SJSA1 (cell line): ENCODE data around the gene KCNAB1. TPM values are rescaled to one million over a fixed set of nuclear protein-coding genes. Genes with fewer than 3 reads are reported as not detected.
"Not testable (repeated sequence)": the region's sequence is repeated elsewhere in the genome, so short reads cannot be mapped to it uniquely, and the experiment has no call there.

ENCODE experiments used
- DNase-seq, 2 experiments: peaks; one replicate each; pipeline ENCODE4 v3.0.0-alpha.2; 2015 to 2020; ENCODE audit warnings: low spot score in 2 of 2, low read depth in 1 of 2
- H3K27ac ChIP-seq: fragments of 250-450 bp; sonication (Bioruptor Pico); 2 replicates; pipeline ENCODE4 v1.5.1; 2020; ENCODE audit warnings: mild to moderate bottlenecking, moderate library complexity
- H3K27me3 ChIP-seq: fragments of 250-450 bp; sonication (Bioruptor Pico); replicated peaks from 2 replicates; pipeline ENCODE4 v1.5.1; 2020; ENCODE audit warnings: mild to moderate bottlenecking, moderate library complexity
- H3K36me3 ChIP-seq: fragments of 250-450 bp; sonication (Bioruptor Pico); 2 replicates; pipeline ENCODE4 v1.5.1; 2020; ENCODE audit warnings: mild to moderate bottlenecking
- H3K4me1 ChIP-seq: fragments of 250-450 bp; sonication (Bioruptor Pico); replicated peaks from 2 replicates; pipeline ENCODE4 v1.6.1; 2021; ENCODE audit warnings: mild to moderate bottlenecking
- H3K4me3 ChIP-seq: fragments of 250-450 bp; sonication (Bioruptor Pico); 2 replicates; pipeline ENCODE4 v1.5.1; 2020; ENCODE audit warnings: mild to moderate bottlenecking
- H3K9me3 ChIP-seq: fragments of 250-450 bp; sonication (Bioruptor Pico); replicated peaks from 2 replicates; pipeline ENCODE4 v1.5.1; 2020; ENCODE audit warnings: mild to moderate bottlenecking
- total RNA-seq: library from RNA; depleted of rRNA; stranded (reverse); fragments of >200 nt; shearing (Covaris generic); gene quantifications from 2 replicates; pipeline ENCODE4 v1.2.3, GENCODE V29; 2014; rRNA removed

KCNAB1 gene
- 1.6 TPM in 1 of 2 replicates, not detected in the other for total RNA-seq

GRCh38 chr3:156120528-156121251 lies at the start of gene KCNAB1:
TSS of gene KCNAB1 (plus strand) at chr3:156120578.
- Histone ChIP-seq H3K27me3 (no peaks in the 10 kb centered on the region), H3K9me3 (no peaks in the 10 kb centered on the region), H3K27ac (no peak within 1 kb of the TSS), H3K36me3 (no peaks in the 10 kb centered on the region), H3K4me1 (no peaks in the 10 kb centered on the region), H3K4me3 (no peak within 1 kb of the TSS)
- DNase-seq, result no peak

DNA sequence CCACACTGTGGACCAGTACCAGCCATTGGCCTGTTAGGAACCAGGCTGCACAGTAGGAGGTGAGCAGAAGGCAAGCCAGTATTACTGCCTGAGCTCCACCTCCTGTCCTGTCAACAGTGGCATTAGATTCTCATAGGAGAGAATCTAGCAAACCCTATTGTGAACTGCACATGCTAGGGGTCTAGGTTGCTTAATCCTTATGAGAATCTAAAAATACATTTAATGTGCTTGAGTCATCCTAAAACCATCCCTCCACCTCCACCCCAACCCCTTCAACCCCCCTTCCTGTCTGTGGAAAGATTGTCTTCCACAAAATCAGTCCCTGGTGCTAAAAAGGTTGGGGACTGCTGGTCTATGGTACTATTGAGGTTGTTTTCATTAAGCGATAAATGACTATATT lies 49.3 kb upstream of the KCNAB1 start:
- Histone ChIP-seq H3K9me3 (no peaks in the 10 kb centered on the region), H3K27me3 (no peaks in the 10 kb centered on the region), H3K4me3 (no peak overlapping the region), H3K4me1 (no peaks in the 10 kb centered on the region), H3K36me3 (no peaks in the 10 kb centered on the region), H3K27ac (no peak overlapping the region)
- DNase-seq, result no peak

GRCh38 chr3:156072950-156073657 lies 47.3 kb upstream of the KCNAB1 start:
- DNase-seq, H3K4me1 ChIP-seq, H3K9me3 ChIP-seq, H3K27me3 ChIP-seq, H3K27ac ChIP-seq, H3K36me3 ChIP-seq, H3K4me3 ChIP-seq: not testable (repeated sequence)

DNA sequence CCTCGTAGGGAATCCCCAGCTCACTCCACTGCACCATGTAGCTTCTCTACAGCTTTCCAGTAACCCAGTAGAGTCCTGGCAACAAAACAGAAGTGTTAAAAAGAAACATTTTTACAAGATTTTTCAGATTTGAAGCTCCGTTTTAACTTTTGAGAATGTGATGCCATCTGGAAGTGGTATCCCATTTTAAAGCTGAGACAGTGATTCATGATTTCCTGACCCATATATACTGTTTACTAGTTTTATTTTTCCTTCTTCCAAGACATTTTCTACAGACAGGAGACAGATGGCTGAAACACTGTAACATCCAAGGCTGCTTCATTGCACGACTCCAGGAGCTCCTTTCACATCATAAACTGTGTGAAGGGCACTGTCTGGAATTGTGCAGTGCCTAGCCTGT lies 30.3 kb upstream of the KCNAB1 start:
- DNase-seq, result no peak
- H3K27me3 ChIP-seq, result no peaks in the 10 kb centered on the region
- no peak overlapping the region for H3K4me3 ChIP-seq
- H3K4me1 ChIP-seq, result no peaks in the 10 kb centered on the region
- H3K27ac ChIP-seq, result no peak overlapping the region
- H3K9me3 ChIP-seq, result no peaks in the 10 kb centered on the region
- H3K36me3 ChIP-seq, result no peaks in the 10 kb centered on the region

DNA sequence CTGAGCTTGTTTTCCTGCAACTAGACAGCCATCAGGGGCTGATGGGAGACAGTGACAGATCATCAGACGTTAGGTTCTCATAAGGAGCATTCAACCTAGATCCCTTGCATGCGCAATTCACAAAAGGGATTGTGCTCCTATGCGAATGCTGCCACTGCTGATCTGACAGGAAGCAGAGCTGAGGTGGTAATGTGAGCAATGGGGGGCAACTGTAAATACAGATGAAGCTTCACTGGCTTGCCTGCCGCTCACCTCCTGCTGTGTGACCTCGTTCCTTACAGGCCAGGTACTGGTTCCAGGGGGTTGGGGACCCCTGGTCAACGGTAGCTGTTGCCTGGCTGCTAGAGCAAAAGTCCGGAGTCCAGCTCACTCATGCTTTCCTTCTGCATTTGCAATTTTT lies 26.4 kb upstream of the KCNAB1 start:
- DNase-seq, result no peak
- Histone ChIP-seq H3K4me1 (no peaks in the 10 kb centered on the region), H3K4me3 (no peak overlapping the region), H3K27me3 (no peaks in the 10 kb centered on the region), H3K9me3 (no peaks in the 10 kb centered on the region), H3K27ac (no peak overlapping the region), H3K36me3 (no peaks in the 10 kb centered on the region)

DNA sequence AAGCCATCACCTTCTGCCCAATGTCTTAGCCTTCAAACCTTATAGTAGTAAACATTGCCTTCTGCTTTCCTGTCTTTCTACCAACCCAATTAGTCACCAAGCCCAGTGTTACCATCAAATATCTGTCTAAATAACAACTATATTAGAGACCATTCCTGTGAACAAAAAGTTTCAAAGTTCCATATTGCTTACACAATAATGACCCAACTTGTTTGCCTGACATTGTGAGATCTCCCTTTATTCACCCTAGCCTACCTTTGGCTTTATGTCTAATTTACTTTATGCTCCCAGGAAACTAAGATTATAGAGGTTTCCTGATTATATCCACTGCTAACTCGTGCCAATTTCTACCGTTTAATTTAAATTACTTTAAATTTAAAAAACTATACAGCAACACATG lies 26.0 kb upstream of the KCNAB1 start:
- Histone ChIP-seq H3K4me1 (no peaks in the 10 kb centered on the region), H3K9me3 (no peaks in the 10 kb centered on the region)
- no peak for DNase-seq

DNA sequence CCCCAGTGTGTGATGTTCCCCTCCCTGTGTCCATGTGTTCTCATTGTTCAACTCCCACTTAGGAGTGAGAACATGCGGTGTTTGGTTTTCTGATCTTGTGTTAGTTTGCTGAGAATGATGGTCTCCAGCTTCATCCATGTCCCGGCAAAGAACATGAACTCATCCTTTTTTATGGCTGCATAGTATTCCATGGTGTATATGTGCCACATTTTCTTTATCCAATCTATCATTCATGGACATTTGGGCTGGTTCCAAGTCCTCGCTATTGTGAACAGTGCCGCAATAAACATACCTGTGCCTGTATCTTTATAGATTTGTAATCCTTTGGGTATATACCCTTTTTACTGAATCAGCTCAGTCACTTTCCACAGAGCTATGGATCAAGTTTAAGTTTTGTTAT lies 24.7 kb upstream of the KCNAB1 start:
- not testable (repeated sequence) for DNase-seq, H3K36me3 ChIP-seq, H3K4me1 ChIP-seq, H3K9me3 ChIP-seq, H3K27ac ChIP-seq, H3K4me3 ChIP-seq, H3K27me3 ChIP-seq

More for the DNA sequence above, 26.0 kb upstream of the KCNAB1 start:
- no peak overlapping the region for H3K4me3 ChIP-seq
- H3K36me3 ChIP-seq, result no peaks in the 10 kb centered on the region
- H3K27ac ChIP-seq, result no peak overlapping the region
- H3K27me3 ChIP-seq, result no peaks in the 10 kb centered on the region

DNA sequence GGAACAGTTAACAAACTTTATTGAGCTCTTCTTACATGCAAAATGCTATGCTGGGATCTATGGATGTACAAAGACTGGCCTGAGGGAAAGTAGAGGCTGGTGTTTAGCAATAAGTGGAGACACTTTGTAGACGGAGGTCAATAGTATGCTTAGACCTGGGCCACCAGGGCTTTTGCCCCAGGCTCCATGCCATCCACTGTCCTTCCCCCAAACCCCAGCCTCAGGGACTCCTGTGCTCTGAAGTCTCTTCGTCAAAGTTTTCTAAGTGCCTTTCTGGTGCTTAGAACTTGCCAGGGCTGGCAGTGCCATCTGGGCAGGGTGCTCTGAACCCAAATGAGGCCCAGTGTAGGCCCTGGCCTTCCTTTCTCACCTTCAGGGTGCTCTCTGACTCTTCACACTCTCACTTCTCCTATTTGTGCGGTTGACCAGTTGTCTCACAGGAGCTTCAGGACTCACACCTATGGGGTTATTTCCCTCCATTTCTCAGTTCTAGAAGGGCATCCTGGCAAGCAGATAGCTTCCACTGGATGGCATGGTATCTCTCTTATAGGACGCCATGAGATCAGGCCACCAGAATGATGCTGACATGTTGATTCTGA lies 21.8 kb upstream of the KCNAB1 start:
- H3K27ac ChIP-seq, result no peak overlapping the region
- no peaks in the 10 kb centered on the region for H3K9me3 ChIP-seq
- H3K27me3 ChIP-seq, result no peaks in the 10 kb centered on the region
- no peak overlapping the region for H3K4me3 ChIP-seq
- DNase-seq, result no peak
- H3K36me3 ChIP-seq, result no peaks in the 10 kb centered on the region
- H3K4me1 ChIP-seq, result no peaks in the 10 kb centered on the region

DNA sequence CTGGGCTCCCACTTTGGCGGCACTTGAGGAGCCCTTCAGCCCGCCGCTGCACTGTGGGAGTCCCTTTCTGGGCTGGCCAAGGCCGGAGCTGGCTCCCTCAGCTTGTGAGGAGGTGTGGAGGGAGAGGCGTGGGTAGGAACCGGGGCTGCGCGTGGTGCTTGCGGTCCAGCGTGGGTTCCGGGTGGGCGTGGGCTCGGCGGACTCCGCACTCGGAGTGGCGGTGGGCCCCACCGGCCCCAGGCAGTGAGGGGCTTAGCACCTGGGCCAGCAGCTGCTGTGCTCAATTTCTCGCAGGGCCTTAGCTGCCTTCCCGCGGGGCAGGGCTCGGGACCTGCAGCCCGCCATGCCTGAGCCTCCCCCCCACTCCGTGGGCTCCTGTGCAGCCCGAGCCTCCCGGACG lies 21.0 kb upstream of the KCNAB1 start:
- H3K9me3 ChIP-seq, H3K4me3 ChIP-seq, H3K27me3 ChIP-seq, H3K27ac ChIP-seq, H3K4me1 ChIP-seq, H3K36me3 ChIP-seq, DNase-seq: not testable (repeated sequence)

GRCh38 chr3:156099984-156100383 lies 20.4 kb upstream of the KCNAB1 start:
- not testable (repeated sequence) for H3K4me3 ChIP-seq, H3K9me3 ChIP-seq, H3K27ac ChIP-seq, H3K36me3 ChIP-seq, H3K27me3 ChIP-seq, H3K4me1 ChIP-seq, DNase-seq

- no peaks in the 10 kb centered on the region for H3K36me3 ChIP-seq
- H3K27me3 ChIP-seq, result no peaks in the 10 kb centered on the region
- DNase-seq, result no peak
- H3K4me1 ChIP-seq, result no peaks in the 10 kb centered on the region
- no peaks in the 10 kb centered on the region for H3K9me3 ChIP-seq
- no peak overlapping the region for H3K27ac ChIP-seq
- no peak overlapping the region for H3K4me3 ChIP-seq
Observed at GRCh38 chr3:156102267-156102931, 18.0 kb upstream of the KCNAB1 start.

DNA sequence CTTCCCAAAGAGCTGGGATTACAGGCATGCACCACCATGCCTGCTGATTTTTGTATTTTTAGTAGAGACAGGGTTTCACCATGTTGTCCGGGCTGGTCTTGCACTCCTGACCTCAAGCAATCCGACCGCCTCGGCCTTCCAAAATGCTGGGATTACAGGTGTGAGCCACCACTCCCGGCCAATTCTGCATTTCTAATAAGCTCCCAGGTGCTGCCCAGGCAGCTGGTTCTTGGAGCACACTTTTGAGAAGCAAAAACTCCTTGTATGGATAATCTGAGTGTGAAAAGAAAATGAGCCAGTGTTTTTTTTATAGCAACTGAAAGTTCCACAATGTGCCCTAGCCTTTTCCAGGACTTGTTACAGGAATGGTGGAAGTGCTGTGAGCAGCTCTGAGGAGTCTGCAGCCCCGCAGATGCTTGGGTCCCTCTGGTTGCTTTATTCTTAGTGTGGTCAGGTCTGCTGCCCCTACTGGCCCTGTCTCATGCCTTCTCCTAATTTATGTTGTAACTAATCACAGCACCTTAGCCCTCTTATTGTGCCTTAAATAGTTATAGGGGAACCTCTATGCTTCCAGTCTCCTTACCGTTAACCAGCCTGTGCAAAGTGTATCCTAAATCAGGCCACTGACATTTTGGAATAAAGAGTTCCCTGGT lies 13.5 kb upstream of the KCNAB1 start:
- Histone ChIP-seq H3K36me3 (no peaks in the 10 kb centered on the region), H3K9me3 (no peaks in the 10 kb centered on the region), H3K27me3 (no peaks in the 10 kb centered on the region), H3K4me3 (no peak overlapping the region), H3K4me1 (no peaks in the 10 kb centered on the region), H3K27ac (no peak overlapping the region)
- DNase-seq, result no peak

DNA sequence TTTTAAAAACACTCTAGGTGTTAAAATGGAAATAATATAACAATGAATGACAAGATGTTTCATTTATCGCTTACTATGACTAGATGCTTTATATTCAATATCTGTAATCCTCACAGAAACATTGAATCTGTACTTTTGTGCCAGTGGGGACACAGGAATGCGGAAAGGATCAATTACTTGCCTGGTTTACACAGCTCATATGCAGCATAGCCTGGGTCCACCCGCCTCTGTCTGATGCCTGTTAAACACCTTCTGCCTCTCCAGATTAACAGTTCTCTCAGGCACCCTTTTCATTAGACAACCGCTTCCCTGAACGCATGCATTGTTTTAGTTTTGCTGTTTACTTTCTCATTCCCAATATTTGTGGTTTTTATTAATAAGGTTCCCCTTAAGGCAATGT lies 12.9 kb upstream of the KCNAB1 start:
- Histone ChIP-seq H3K27ac (no peak overlapping the region), H3K27me3 (no peaks in the 10 kb centered on the region), H3K9me3 (no peaks in the 10 kb centered on the region), H3K36me3 (no peaks in the 10 kb centered on the region), H3K4me1 (no peaks in the 10 kb centered on the region), H3K4me3 (no peak overlapping the region)
- no peak for DNase-seq
